ENCODE data around the gene AGPAT3. TPM values are rescaled to one million over a fixed set of nuclear protein-coding genes. Genes with fewer than 3 reads are reported as not detected.
A peak's percentile ranks its signal among the peaks of the same experiment; 100 is the strongest.

The AGPAT3 gene
- total RNA-seq, 1 donor from 2014 or later, result 33.9 TPM

- DNase-seq (ENCODE audit: low spot score), result no peak
Observed at GRCh38 chr21:43935711-43936110, 70.7 kb downstream of the AGPAT3 start.

GRCh38 chr21:43936247-43936967 lies 71.4 kb downstream of the AGPAT3 start:
- DNase-seq (ENCODE audit: low spot score), result no peak

- DNase-seq (ENCODE audit: low spot score), result no peak
Observed at GRCh38 chr21:43937051-43937832, 72.2 kb downstream of the AGPAT3 start.

- DNase-seq (ENCODE audit: low spot score), result no peak
Observed at GRCh38 chr21:43937891-43938309, 72.9 kb downstream of the AGPAT3 start.

- peak; percentile 55 for DNase-seq (ENCODE audit: low spot score)
Observed at GRCh38 chr21:43938751-43939442, 73.9 kb downstream of the AGPAT3 start.

GRCh38 chr21:43939443-43940328 lies 74.7 kb downstream of the AGPAT3 start:
- DNase-seq (ENCODE audit: low spot score), result no peak

GRCh38 chr21:43940329-43941050 lies 75.5 kb downstream of the AGPAT3 start:
- no peak for DNase-seq (ENCODE audit: low spot score)

GRCh38 chr21:43942201-43942600 lies 77.2 kb downstream of the AGPAT3 start:
- DNase-seq (ENCODE audit: low spot score), result no peak

GRCh38 chr21:43942621-43943020 lies 77.6 kb downstream of the AGPAT3 start:
- DNase-seq (ENCODE audit: low spot score), result no peak

- DNase-seq (ENCODE audit: low spot score), result no peak
Observed at GRCh38 chr21:43943512-43944077, 78.6 kb downstream of the AGPAT3 start.

GRCh38 chr21:43944078-43944633 lies 79.1 kb downstream of the AGPAT3 start:
- DNase-seq (ENCODE audit: low spot score), result peak; percentile 30

- no peak for DNase-seq (ENCODE audit: low spot score)
Observed at GRCh38 chr21:43944757-43945156, 79.7 kb downstream of the AGPAT3 start.

GRCh38 chr21:43948740-43949498 lies 83.9 kb downstream of the AGPAT3 start:
- no peak for DNase-seq (ENCODE audit: low spot score)

- DNase-seq (ENCODE audit: low spot score), result no peak
Observed at GRCh38 chr21:43949499-43950208, 84.6 kb downstream of the AGPAT3 start.

- DNase-seq (ENCODE audit: low spot score), result no peak
Observed at GRCh38 chr21:43950481-43950880, 85.5 kb downstream of the AGPAT3 start.

GRCh38 chr21:43950936-43951335 lies 85.9 kb downstream of the AGPAT3 start:
- no peak for DNase-seq (ENCODE audit: low spot score)

- no peak for DNase-seq (ENCODE audit: low spot score)
Observed at GRCh38 chr21:43951911-43952703, 87.1 kb downstream of the AGPAT3 start.

- DNase-seq (ENCODE audit: low spot score), result no peak
Observed at GRCh38 chr21:43953021-43953420, 88.0 kb downstream of the AGPAT3 start.
